Measurements from ENCODE around the gene TMC8.

DNA sequence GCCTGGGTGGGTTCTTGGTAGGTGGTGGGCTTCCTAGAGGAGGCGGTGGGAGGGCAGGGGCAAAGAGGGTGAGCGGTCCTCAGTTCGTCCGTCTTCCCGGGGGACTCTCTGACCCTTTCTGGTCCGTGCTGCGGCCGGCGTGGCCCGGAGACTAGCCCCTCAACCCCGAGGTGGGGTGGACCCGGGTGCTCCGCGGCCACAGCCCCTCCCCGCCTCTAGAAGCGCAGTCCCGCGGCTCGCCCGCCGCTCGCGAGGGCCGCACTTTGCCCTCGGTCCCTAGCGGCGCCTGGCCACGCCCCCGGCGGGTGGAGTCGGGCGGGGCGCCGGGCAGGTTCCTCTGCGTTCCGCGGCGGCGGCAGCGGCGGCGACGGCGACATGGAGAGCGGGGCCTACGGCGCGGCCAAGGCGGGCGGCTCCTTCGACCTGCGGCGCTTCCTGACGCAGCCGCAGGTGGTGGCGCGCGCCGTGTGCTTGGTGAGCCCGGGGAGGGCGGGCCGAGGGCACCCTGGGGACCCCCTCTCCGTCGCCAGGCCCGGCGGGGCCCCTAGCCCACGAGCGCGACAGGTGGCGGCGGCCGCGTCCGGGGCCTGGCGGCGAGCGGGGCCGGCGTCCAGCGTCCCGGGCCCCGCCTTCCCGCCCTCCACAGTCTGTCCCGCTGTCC is 37.8 kb downstream of the TMC8 start, which contains the start of gene SYNGR2:
- TF ChIP-seq, protein P1, sequence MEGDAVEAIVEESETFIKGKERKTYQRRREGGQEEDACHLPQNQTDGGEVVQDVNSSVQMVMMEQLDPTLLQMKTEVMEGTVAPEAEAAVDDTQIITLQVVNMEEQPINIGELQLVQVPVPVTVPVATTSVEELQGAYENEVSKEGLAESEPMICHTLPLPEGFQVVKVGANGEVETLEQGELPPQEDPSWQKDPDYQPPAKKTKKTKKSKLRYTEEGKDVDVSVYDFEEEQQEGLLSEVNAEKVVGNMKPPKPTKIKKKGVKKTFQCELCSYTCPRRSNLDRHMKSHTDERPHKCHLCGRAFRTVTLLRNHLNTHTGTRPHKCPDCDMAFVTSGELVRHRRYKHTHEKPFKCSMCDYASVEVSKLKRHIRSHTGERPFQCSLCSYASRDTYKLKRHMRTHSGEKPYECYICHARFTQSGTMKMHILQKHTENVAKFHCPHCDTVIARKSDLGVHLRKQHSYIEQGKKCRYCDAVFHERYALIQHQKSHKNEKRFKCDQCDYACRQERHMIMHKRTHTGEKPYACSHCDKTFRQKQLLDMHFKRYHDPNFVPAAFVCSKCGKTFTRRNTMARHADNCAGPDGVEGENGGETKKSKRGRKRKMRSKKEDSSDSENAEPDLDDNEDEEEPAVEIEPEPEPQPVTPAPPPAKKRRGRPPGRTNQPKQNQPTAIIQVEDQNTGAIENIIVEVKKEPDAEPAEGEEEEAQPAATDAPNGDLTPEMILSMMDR (conservative IDR thresholded peaks at IDR 0.05; ENCODE audit: low read depth, low read length), result no peak
- no peak for TF ChIP-seq EZH2 (IDR thresholded peaks at IDR 0.05; ENCODE audit: borderline replicate concordance, low read depth, low read length, poor library complexity, severe bottlenecking)
